ENCODE data around the gene CENPX.
"Not testable (repeated sequence)": the region's sequence is repeated elsewhere in the genome, so short reads cannot be mapped to it uniquely, and the experiment has no call there.

The CENPX gene

DNA sequence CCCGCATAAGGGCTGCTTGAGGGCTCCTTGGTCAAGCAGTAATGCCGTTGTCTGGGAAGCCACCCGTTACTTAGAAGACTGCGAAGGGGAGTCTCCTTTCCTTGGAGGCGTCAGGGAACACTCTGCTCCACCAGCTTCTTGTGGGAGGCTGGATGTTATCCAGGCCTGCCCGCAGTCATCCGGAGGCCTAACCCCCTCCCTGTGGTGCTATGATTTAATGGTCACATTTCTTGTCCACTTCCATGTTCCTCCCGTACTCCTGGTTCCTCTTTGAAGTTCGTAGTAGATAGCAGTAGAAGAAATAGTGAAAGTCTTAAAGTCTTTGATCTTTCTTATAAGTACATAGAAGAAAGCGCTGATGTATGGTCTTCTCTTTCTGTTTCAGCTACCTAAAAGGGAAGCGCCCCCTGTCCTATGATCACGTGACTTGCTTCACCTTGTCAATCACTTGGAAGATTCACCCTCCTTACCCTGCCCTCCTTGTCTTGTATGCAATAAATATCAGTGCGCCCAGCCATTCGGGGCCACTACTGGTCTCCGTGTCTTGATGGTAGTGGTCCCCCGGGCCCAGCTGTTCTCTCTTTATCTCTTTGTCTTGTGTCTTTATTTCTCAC lies 16.2 kb upstream of the CENPX start:
- not testable (repeated sequence) for DNase-seq

DNA sequence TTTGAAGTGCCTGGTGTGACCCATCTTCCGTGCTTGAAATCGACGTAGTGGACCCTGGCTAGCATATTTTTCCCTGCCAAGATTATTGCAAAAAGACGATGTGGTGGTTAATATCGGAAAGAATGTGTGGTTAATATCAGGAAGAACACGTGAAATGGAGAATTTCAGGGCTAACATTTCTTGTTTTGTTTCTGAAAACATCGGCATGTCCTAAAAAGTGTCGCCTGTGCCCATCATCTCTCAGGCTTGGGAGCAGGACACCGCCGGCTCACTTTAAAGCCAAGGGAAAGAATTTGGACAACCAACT lies 15.2 kb upstream of the CENPX start:
- DNase-seq: no peak

GRCh38 chr17:82037092-82037888 lies 14.6 kb upstream of the CENPX start, which contains the start of gene DCXR:
Gene DCXR (minus strand): TSS chr17:82037697. CDS start chr17:82037682, 15 bp downstream.
- peak; percentile 82 for DNase-seq

- no peak for DNase-seq
These were observed 14.0 kb upstream of the CENPX start for GRCh38 chr17:82036634-82037091.

- no peak for DNase-seq
These were observed 13.4 kb upstream of the CENPX start for GRCh38 chr17:82035956-82036633.

DNA sequence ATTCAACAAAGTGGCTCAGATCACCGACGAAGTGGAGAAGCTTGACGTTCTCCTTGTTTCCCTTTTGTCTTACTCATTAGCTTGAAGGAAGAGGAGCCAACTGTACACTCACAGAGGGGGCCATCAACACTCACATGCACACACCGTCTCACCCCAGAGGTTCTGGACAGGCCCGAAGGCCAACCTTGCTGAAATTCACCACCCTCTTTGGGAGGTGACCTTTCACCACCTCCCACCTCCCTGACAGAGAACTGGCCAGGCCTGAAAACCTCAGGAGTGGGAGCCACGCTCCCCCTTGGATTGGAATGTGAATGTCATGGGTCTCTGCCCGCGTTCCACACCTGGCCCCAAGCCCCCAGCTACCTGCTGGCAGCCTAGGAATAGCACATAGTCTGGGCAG lies 12.8 kb upstream of the CENPX start:
- DNase-seq: no peak

- no peak for DNase-seq
These were observed 11.8 kb upstream of the CENPX start for GRCh38 chr17:82034371-82035011.

DNA sequence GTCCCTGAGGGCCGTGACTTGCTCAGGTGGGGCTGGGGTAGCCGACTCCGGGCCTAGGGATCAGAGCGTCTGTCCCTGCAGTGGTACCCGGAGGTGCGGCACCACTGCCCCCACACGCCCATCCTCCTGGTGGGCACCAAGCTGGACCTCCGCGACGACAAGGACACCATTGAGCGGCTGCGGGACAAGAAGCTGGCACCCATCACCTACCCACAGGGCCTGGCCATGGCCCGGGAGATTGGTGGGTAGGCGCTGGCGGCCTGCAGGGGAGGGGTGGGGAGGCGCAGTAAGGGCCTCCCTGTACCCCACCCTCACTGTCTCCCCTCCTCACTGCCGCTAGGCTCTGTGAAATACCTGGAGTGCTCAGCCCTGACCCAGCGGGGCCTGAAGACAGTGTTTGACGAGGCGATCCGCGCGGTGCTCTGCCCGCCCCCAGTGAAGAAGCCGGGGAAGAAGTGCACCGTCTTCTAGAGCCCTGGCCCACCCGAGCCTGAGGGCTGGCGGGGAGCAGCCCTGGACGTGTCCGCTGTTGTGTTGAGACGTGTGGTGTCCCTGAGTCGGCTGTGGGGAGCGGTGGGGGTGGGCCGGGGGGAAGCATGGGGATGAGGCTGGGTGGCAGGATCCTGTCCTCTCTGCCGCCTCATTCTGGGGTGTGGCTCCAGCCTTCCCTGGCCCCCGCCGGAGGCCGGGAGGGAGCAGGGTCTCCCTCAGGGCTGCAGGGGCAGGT lies 10.8 kb upstream of the CENPX start:
- DNase-seq: no peak

DNA sequence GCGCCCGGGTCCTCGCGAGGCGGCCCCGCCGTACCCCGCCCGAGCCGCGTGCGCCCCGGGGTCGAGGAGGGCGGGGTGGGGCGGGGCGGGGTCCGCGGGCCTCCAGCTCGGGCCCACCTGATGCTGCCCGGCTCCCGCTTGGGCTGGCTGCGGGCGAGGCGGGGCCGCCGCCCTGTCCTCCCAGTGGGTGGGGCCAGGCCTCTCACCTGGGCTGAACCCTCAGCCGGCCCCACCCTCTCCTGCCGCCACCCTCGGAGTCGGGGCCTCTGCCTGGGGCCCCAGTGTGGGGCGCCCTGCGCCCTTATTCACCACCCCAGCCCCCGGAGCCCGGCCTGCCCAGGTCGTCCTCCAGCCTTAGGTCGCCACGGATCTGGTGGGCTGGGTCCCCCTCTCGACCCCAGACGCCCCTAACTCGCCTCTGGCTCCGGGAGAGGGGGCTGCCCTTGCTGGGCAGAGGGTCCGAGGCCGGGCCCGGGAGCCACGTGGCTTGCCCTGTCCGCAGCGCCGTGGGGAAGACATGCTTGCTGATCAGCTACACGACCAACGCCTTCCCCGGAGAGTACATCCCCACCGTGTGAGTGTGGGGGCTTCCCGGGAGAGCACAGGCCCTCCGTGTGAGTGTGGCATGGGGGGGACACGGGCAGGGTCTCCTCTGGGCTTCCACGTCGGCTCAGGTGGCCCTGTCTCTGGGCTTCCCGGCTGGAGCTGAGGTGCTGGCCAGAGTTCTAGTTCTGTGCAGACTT lies 9.4 kb upstream of the CENPX start:
- DNase-seq: no peak

DNA sequence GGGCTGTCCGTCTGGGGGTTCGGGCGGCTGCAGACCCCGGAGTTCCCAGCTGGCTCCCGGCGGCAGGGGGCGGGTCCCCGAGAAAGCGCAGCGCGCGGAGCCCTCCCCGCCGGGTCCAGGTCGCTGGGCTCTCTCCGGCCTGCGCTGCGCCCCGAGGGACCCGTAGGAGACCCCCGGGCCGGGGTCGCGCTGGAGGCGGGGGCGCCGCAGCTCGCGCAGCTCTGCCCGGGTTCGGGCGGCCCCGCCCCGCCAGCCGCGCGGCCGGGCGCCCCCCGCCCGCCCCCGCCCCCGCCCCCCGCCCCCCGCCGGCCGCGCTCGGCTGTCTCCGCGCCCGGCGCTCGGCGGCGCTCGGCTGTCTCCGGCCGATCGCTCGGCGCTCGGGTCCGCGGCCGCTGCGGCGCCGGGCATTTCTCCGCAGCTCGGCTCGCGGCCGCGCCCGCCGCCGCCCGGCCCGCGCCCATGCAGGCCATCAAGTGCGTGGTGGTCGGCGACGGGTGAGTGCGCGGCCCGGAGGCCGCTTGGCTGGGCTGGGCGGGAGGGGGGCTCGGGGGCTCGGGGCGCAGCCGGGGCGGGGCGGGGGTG lies 8.7 kb upstream of the CENPX start, which contains the start of gene RAC3:
TSS of gene RAC3 (plus strand) at position 376 of the 582 bp plus-strand sequence. CDS start at position 460, 84 bp downstream.
- DNase-seq: no peak

- peak; percentile 52 for DNase-seq
These were observed 8.0 kb upstream of the CENPX start for GRCh38 chr17:82030470-82031302.

- no peak for DNase-seq
These were observed 7.4 kb upstream of the CENPX start for GRCh38 chr17:82029990-82030469.

- no peak for DNase-seq
These were observed 6.7 kb upstream of the CENPX start for GRCh38 chr17:82029391-82029790.

GRCh38 chr17:82028966-82029365 lies 6.3 kb upstream of the CENPX start:
- no peak for DNase-seq

DNA sequence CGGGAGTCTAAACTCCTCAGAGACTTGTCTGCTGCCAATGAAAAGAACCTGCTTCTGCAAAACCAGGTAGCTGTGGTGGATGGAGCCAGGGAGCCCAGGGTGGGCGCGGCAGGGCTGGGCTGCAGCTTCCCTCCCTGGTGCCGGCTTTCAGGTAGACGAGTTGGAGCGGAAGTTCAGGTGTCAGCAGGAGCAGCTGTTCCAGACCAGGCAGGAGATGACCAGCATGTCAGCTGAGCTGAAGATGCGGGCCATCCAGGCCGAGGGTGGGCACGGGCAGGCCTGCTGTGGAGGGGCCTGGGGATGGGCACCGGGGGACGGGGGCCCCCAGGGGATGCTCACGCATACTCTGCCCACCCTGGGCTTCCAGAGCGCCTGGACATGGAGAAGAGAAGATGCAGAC lies 5.6 kb upstream of the CENPX start:
- DNase-seq: no peak

GRCh38 chr17:82025401-82026107 lies 2.9 kb upstream of the CENPX start:
- no peak for DNase-seq

DNA sequence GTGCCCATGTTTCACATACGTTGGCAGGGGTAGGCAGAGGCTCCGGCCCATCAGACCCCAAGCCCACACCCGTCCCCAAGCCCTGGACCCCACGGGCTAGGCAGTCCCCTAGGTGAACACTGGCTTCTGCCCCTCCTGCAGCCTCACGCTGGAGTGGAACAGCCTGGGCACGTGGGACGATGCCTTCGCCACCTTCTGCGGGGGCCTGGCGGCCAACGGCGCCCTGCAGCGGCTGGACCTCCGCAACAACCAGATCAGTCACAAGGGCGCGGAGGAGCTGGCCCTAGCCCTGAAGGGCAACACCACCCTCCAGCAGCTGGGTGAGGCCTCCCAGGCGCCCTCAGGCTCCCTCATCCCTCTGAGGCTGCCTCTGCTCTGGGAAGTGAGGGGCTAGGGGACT lies 2.2 kb upstream of the CENPX start:
- DNase-seq: no peak

DNA sequence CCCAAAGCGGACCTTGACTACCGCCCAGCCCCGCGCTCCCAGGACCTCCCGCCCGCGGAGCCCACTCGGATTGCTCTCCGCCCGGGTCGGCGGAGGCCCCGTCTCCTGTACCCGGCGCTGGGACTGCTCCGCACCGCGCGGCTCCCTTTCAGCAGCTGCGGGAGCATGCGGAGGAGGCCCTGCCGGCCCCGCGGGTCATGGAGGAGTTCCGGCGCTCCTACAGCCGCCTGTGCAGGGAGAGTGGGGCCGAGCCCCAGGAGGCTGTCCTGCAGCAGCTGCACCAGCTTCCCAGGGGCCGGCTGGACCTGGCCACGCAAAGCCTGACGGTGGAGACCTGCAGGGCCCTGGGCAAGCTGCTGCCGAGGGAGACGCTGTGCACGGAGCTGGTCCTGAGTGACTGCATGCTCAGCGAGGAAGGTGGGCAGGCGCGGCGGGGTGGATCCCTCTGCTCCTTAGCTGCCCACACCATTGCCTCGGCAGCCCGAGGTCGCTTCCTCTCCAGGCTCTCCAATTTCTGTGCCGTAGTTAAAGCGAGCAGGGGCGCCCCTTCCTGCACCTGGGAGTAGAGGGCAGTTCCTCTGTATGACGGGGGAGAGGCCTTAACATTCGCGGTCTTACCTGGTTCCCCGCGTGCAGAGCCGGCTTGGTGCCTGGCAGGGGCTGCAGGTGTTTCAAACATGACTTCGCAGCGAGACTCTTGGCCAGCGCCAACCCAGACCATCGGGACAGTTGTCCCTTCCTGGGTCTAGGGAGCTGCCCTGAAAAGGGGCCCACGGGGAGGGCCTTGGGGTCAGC lies 966 bp upstream of the CENPX start:
- DNase-seq: no peak

DNA sequence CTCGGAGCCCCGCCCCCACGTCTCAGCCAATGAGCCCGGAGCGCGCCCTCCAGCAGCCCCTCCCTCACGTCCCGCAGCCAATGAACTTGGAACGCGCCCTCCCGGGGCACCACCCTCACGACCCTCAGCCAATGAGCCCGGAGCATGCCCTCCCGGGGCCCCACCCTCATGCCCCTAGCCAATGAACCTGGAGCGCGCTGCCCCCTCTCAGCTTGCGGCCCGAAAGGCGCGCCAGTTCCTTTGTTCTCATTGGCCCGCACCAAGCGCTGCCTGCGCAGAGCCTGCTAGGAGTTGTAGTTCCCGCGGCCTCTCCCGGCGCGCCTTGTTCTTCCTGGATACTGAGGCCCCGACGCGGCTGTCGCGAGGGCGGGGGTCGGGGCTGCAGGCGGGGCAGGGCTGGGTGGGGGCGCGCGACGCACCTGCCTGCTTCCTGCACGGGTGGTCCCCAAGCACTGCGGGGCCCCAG lies 336 bp upstream of the CENPX start, which contains the start of gene LRRC45:
TSS of gene LRRC45 (plus strand) at position 325 of the 466 bp plus-strand sequence. CDS start 339 bp downstream, outside the sequence.
- peak; percentile 98 for DNase-seq
